ENCODE results near the gene MAP7D3. TPM values are rescaled to one million over a fixed set of nuclear protein-coding genes. Genes with fewer than 3 reads are reported as not detected.

MAP7D3 gene
- total and polyA plus RNA-seq, 2 of the 8 experiments (the other 6 are each of a cell fraction or from before 2014, with no cell fraction given), result 4.8 to 19.6 TPM

- Histone ChIP-seq H4K8ac (ENCODE audit: extremely low read depth, insufficient read depth, low read length) (no peak overlapping the region), H3K4me3 (ENCODE audit: extremely low read depth in 1 of 4, insufficient read depth in 2 of 4, low read depth in 3 of 4, low read length in 4 of 4) (no peak overlapping the region), H3K4me1 (replicated peaks in 1 of 4; ENCODE audit: control insufficient read depth in 3 of 4, insufficient read depth in 4 of 4, low read length in 3 of 4) (no peaks in the 10 kb centered on the region), H3K4ac (replicated peaks; ENCODE audit: insufficient read length, low read depth, low read length) (no peak overlapping the region), H2BK5ac (ENCODE audit: low read depth, low read length) (no peak overlapping the region), H2BK15ac (ENCODE audit: low read length) (no peak overlapping the region), H2BK20ac (ENCODE audit: low read length) (no peak overlapping the region), H3K79me1 (ENCODE audit: low read depth, low read length) (no peaks in the 10 kb centered on the region), H3K9ac (replicated peaks in 1 of 4; ENCODE audit: extremely low read depth in 1 of 4, low read depth in 3 of 4, low read length in 3 of 4) (no peak overlapping the region), H3K23ac (ENCODE audit: insufficient read length) (no peak overlapping the region), H2BK12ac (ENCODE audit: low read depth, low read length) (no peak overlapping the region), H3K36me3 (ENCODE audit: control insufficient read depth in 2 of 4, insufficient read depth in 4 of 4, low read length in 3 of 4) (peaks cover 5 to 45% (median 18%) of the 10 kb centered on the region in 4 experiments; a peak in 6 of 8 replicates), H4K91ac (replicated peaks; ENCODE audit: insufficient read length, low read length) (no peak overlapping the region), H3K18ac (ENCODE audit: extremely low read depth, low read length) (no peak overlapping the region), H4K20me1 (replicated peaks in 1 of 2; ENCODE audit: control insufficient read depth in 1 of 2, insufficient read depth in 2 of 2, low read length in 2 of 2) (peaks cover 0 to 1% of the 10 kb centered on the region in 2 experiments), H2BK120ac (replicated peaks; ENCODE audit: low read depth, low read length) (no peak overlapping the region), H2AK5ac (ENCODE audit: low read depth, low read length) (no peak overlapping the region), H3K79me2 (ENCODE audit: control insufficient read depth in 1 of 2, insufficient read depth in 2 of 2, low read length in 2 of 2) (no peaks in the 10 kb centered on the region), H3K27me3 (replicated peaks in 1 of 4; ENCODE audit: control insufficient read depth in 3 of 4, extremely low read depth in 1 of 4, insufficient read depth in 3 of 4, low read length in 3 of 4) (no peaks in the 10 kb centered on the region), H4K5ac (ENCODE audit: insufficient read length, low read depth, low read length) (no peak overlapping the region), H3K4me2 (ENCODE audit: insufficient read depth in 1 of 2, low read depth in 2 of 2, low read length in 2 of 2) (no peak overlapping the region), H2AFZ (ENCODE audit: low read length) (no peak overlapping the region), H3K27ac (ENCODE audit: low read depth, low read length) (no peak overlapping the region), H3K23me2 (ENCODE audit: low read depth, low read length) (no peaks in the 10 kb centered on the region), H3K56ac (replicated peaks; ENCODE audit: insufficient read length, low read depth, low read length) (no peak overlapping the region), H3K9me3 (ENCODE audit: insufficient read depth in 2 of 2, low read depth in 1 of 2, low read length in 1 of 2) (no peaks in the 10 kb centered on the region), H3K14ac (ENCODE audit: insufficient read length) (no peak overlapping the region)
- DNase-seq (ENCODE audit: low read depth in 1 of 2, low spot score in 2 of 2) (no peak), FAIRE-seq (no peak)
- no peak for TF ChIP-seq PHF8 (conservative IDR thresholded peaks at IDR 0.05; ENCODE audit: low read depth, low read length)
- no peak for TF ChIP-seq CBX5 (IDR thresholded peaks at IDR 0.05; ENCODE audit: low read depth, low read length)
- no peak for TF ChIP-seq POU5F1 (IDR thresholded peaks at IDR 0.05; ENCODE audit: low read depth, low read length)
- TF ChIP-seq ZNF274 (IDR thresholded peaks at IDR 0.05; ENCODE audit: borderline replicate concordance, extremely low read depth, low read length), result no peak
- no peak for TF ChIP-seq MAFK (IDR thresholded peaks at IDR 0.05; ENCODE audit: low read depth, low read length)
- no peak for TF ChIP-seq SIRT6 (IDR thresholded peaks at IDR 0.05; ENCODE audit: low read length)
- TF ChIP-seq, protein P1, sequence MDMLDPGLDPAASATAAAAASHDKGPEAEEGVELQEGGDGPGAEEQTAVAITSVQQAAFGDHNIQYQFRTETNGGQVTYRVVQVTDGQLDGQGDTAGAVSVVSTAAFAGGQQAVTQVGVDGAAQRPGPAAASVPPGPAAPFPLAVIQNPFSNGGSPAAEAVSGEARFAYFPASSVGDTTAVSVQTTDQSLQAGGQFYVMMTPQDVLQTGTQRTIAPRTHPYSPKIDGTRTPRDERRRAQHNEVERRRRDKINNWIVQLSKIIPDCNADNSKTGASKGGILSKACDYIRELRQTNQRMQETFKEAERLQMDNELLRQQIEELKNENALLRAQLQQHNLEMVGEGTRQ (IDR thresholded peaks at IDR 0.05; ENCODE audit: low read length), result no peak
- no peak for TF ChIP-seq EP300 (IDR thresholded peaks at IDR 0.05; ENCODE audit: borderline replicate concordance in 1 of 2, low read depth in 2 of 2, low read length in 2 of 2)
- no peak for TF ChIP-seq SRF (IDR thresholded peaks at IDR 0.05; ENCODE audit: low read depth, low read length)
- no peak for TF ChIP-seq CHD2 (IDR thresholded peaks at IDR 0.05; ENCODE audit: low read length)
- TF ChIP-seq JUN (IDR thresholded peaks at IDR 0.05; ENCODE audit: low read depth, low read length), result no peak
- TF ChIP-seq GABPA (IDR thresholded peaks at IDR 0.05; ENCODE audit: borderline replicate concordance, insufficient read depth, low read length), result no peak
- no peak for TF ChIP-seq BACH1 (IDR thresholded peaks at IDR 0.05; ENCODE audit: low read length)
- TF ChIP-seq CBX8 (IDR thresholded peaks at IDR 0.05; ENCODE audit: borderline replicate concordance, low read depth, low read length), result no peak
- ChIA-PET CTCF (ENCODE audit: partially characterized antibody) (interaction anchor here (1.0 kb wide), 1 partner anchor 193 kb away, joined by 5 read pairs; no protein-coding TSS in a partner anchor), POLR2A (ENCODE audit: partially characterized antibody) (no interaction called here)
- 85% methylated on average over 2 of the region's 3 CpGs; no CpG with 5 or more reads in 1 of the 2 experiments for WGBS, 2 experiments (ENCODE audit: extremely low coverage in 1 of 2, insufficient coverage in 1 of 2, insufficient read length in 1 of 2, insufficient replicate concordance in 2 of 2, low coverage in 1 of 2, low lambda C conversion rate in 2 of 2, missing lambda C conversion rate in 1 of 2)
Measured at GRCh38 chrX:136220951-136221350, 30.2 kb downstream of the MAP7D3 start.
